H1 (cell line): ENCODE results near the gene ZBTB45. TPM values are rescaled to one million over a fixed set of nuclear protein-coding genes. Genes with fewer than 3 reads are reported as not detected.

Experiments
- CTCF ChIA-PET: fragments of 300-600 bp; sonication (Branson Sonifier 250); formaldehyde crosslinking; loops from one replicate; lab custom pipeline; 2021; ENCODE audit not compliant: partially characterized antibody; lab: Charles Lee
- POLR2A ChIA-PET: fragments of 300-600 bp; sonication (Branson Sonifier 250); formaldehyde crosslinking; loops from one replicate; lab custom pipeline; 2021; ENCODE audit warnings: inconsistent platforms; ENCODE audit not compliant: partially characterized antibody; lab: Charles Lee
- DNase-seq, 2 experiments: peaks; one replicate each; pipeline versions ENCODE4 v3.0.0 to v3.0.0-alpha.2; 2010 to 2022; ENCODE audit warnings: low spot score in 2 of 2, low read depth in 1 of 2, mixed read lengths in 1 of 2
- FAIRE-seq: peaks from 2 replicates; lab custom pipeline; 2011; peaks lifted over from hg19 to GRCh38; lab: Jason Lieb, UNC
- H2AFZ ChIP-seq: 2 replicates; pipeline ENCODE4 v1.8.1; 2012; ENCODE audit warnings: low read length, inconsistent platforms
- H2AK5ac ChIP-seq: 2 replicates; pipeline ENCODE4 v1.6.1; 2013; ENCODE audit warnings: low read depth, low read length
- H2BK120ac ChIP-seq: replicated peaks from 2 replicates; pipeline ENCODE3; 2013; ENCODE audit warnings: low read depth, low read length, inconsistent platforms
- H2BK12ac ChIP-seq: 2 replicates; pipeline ENCODE4 v1.6.1; 2013; ENCODE audit warnings: low read depth, low read length
- H2BK15ac ChIP-seq: 2 replicates; pipeline ENCODE4 v1.6.1; 2013; ENCODE audit warnings: low read length
- H2BK20ac ChIP-seq: 2 replicates; pipeline ENCODE4 v1.6.1; 2013; ENCODE audit warnings: low read length
- H2BK5ac ChIP-seq: 2 replicates; pipeline ENCODE4 v1.6.1; 2013; ENCODE audit warnings: low read depth, low read length
- H3K14ac ChIP-seq: 2 replicates; pipeline ENCODE4 v1.6.1; 2013; ENCODE audit warnings: inconsistent platforms; ENCODE audit not compliant: insufficient read length
- H3K18ac ChIP-seq: 2 replicates; pipeline ENCODE4 v1.6.1; 2013; ENCODE audit warnings: low read length; ENCODE audit errors: extremely low read depth
- H3K23ac ChIP-seq: 2 replicates; pipeline ENCODE4 v1.6.1; 2013; ENCODE audit warnings: inconsistent platforms; ENCODE audit not compliant: insufficient read length
- H3K23me2 ChIP-seq: 2 replicates; pipeline ENCODE4 v1.6.1; 2013; ENCODE audit warnings: low read depth, low read length
- H3K27ac ChIP-seq: 2 replicates; pipeline ENCODE4 v1.6.1; 2011; ENCODE audit warnings: low read depth, low read length, inconsistent platforms
- H3K27me3 ChIP-seq, 4 experiments: replicated peaks in 1 of 4; 1 replicate in 1 of 4; 2 replicates in 3 of 4; pipeline versions ENCODE4 v1.6.1 to v1.8.1; 2011 to 2013; ENCODE audit warnings: low read length in 3 of 4, mild to moderate bottlenecking in 3 of 4, inconsistent platforms in 2 of 4, mixed read lengths in 2 of 4, moderate library complexity in 1 of 4; ENCODE audit not compliant: control insufficient read depth in 3 of 4, insufficient read depth in 3 of 4; ENCODE audit errors: extremely low read depth in 1 of 4
- H3K36me3 ChIP-seq, 4 experiments: 2 replicates each; pipeline versions ENCODE4 v1.6.1 to v1.8.1; 2011 to 2013; ENCODE audit warnings: mild to moderate bottlenecking in 4 of 4, low read length in 3 of 4, moderate library complexity in 2 of 4, control low read depth in 1 of 4, inconsistent platforms in 1 of 4; ENCODE audit not compliant: insufficient read depth in 4 of 4, control insufficient read depth in 2 of 4
- H3K4ac ChIP-seq: replicated peaks from 2 replicates; pipeline ENCODE3; 2013; ENCODE audit warnings: low read length, low read depth, mixed read lengths, inconsistent platforms; ENCODE audit not compliant: insufficient read length
- H3K4me1 ChIP-seq, 4 experiments: replicated peaks in 1 of 4; 1 replicate in 1 of 4; 2 replicates in 3 of 4; pipeline versions ENCODE4 v1.6.1 to v1.8.1; 2011 to 2013; ENCODE audit warnings: low read length in 3 of 4, inconsistent platforms in 2 of 4, mixed read lengths in 1 of 4; ENCODE audit not compliant: insufficient read depth in 4 of 4, control insufficient read depth in 3 of 4
- H3K4me2 ChIP-seq, 2 experiments: 2 replicates each; pipeline versions ENCODE4 v1.6.1 to v1.8.1; 2011 to 2013; ENCODE audit warnings: low read depth in 2 of 2, low read length in 2 of 2, control low read depth in 1 of 2, inconsistent platforms in 1 of 2, mild to moderate bottlenecking in 1 of 2; ENCODE audit not compliant: insufficient read depth in 1 of 2
- H3K4me3 ChIP-seq, 4 experiments: fragments of 200-600, 300-600 bp in 1 of 4; sonication (generic), shearing (Covaris generic), sonication (Bioruptor Twin) in 1 of 4; 2 replicates each; pipeline versions ENCODE4 v1.5.1 to v1.8.1; 2011 to 2016; ENCODE audit warnings: low read length in 4 of 4, low read depth in 3 of 4, control low read depth in 2 of 4, inconsistent platforms in 2 of 4, mild to moderate bottlenecking in 2 of 4, mixed read lengths in 1 of 4, moderate library complexity in 1 of 4; ENCODE audit not compliant: insufficient read depth in 2 of 4; ENCODE audit errors: extremely low read depth in 1 of 4
- H3K56ac ChIP-seq: replicated peaks from 2 replicates; pipeline ENCODE3; 2013; ENCODE audit warnings: low read depth, mild to moderate bottlenecking, mixed read lengths, low read length, inconsistent platforms; ENCODE audit not compliant: insufficient read length
- H3K79me1 ChIP-seq: 2 replicates; pipeline ENCODE4 v1.6.1; 2013; ENCODE audit warnings: low read depth, low read length, control low read depth
- H3K79me2 ChIP-seq, 2 experiments: 2 replicates each; pipeline versions ENCODE4 v1.6.1 to v1.8.1; 2012 to 2013; ENCODE audit warnings: low read length in 2 of 2, mild to moderate bottlenecking in 2 of 2, inconsistent platforms in 1 of 2; ENCODE audit not compliant: insufficient read depth in 2 of 2, control insufficient read depth in 1 of 2
- H3K9ac ChIP-seq, 4 experiments: replicated peaks in 1 of 4; 1 replicate in 1 of 4; 2 replicates in 3 of 4; pipeline versions ENCODE4 v1.6.1 to v1.8.1; 2011 to 2013; ENCODE audit warnings: low read depth in 3 of 4, low read length in 3 of 4, control low read depth in 2 of 4, mild to moderate bottlenecking in 2 of 4, moderate library complexity in 2 of 4, inconsistent platforms in 1 of 4; ENCODE audit errors: extremely low read depth in 1 of 4
- H3K9me3 ChIP-seq, 2 experiments: 2 replicates each; pipeline versions ENCODE4 v1.6.1 to v1.8.1; 2012 to 2013; ENCODE audit warnings: mild to moderate bottlenecking in 2 of 2, moderate library complexity in 2 of 2, control low read depth in 1 of 2, inconsistent platforms in 1 of 2, low read depth in 1 of 2, low read length in 1 of 2, mixed read lengths in 1 of 2; ENCODE audit not compliant: insufficient read depth in 2 of 2
- H4K20me1 ChIP-seq, 2 experiments: replicated peaks in 1 of 2; 2 replicates each; pipeline versions ENCODE3 to v1.8.1; 2011 to 2013; ENCODE audit warnings: inconsistent platforms in 2 of 2, low read length in 2 of 2, mild to moderate bottlenecking in 1 of 2; ENCODE audit not compliant: insufficient read depth in 2 of 2, control insufficient read depth in 1 of 2
- H4K5ac ChIP-seq: 2 replicates; pipeline ENCODE4 v1.6.1; 2013; ENCODE audit warnings: low read length, low read depth, mixed read lengths, inconsistent platforms; ENCODE audit not compliant: insufficient read length
- H4K8ac ChIP-seq: 2 replicates; pipeline ENCODE4 v1.8.0; 2013; ENCODE audit warnings: mild to moderate bottlenecking, moderate library complexity, low read length, inconsistent platforms; ENCODE audit not compliant: insufficient read depth; ENCODE audit errors: extremely low read depth
- H4K91ac ChIP-seq: replicated peaks from 2 replicates; pipeline ENCODE3; 2013; ENCODE audit warnings: low read length, mixed read lengths, inconsistent platforms; ENCODE audit not compliant: insufficient read length
- BCL11A ChIP-seq, 2 experiments: IDR thresholded peaks; one replicate each; pipeline ENCODE4 v1.6.1; 2011; ENCODE audit warnings: low read depth in 2 of 2, low read length in 2 of 2, mild to moderate bottlenecking in 2 of 2
- CTBP2 ChIP-seq: IDR thresholded peaks from 2 replicates; pipeline ENCODE4 v1.7.0; 2011; ENCODE audit warnings: borderline replicate concordance, mild to moderate bottlenecking, moderate library complexity, mixed read lengths, low read length; ENCODE audit not compliant: insufficient read depth, insufficient read length
- GTF2F1 ChIP-seq: IDR thresholded peaks from 2 replicates; pipeline ENCODE4 v1.6.1; 2012; ENCODE audit warnings: low read depth, low read length, improper control_type of control experiment, borderline replicate concordance
- HDAC2 ChIP-seq, 2 experiments: fragments of 300-600 bp in 1 of 2; sonication (generic) in 1 of 2; IDR thresholded peaks; 2 replicates each; pipeline ENCODE4 v1.6.1; 2011 to 2012; ENCODE audit warnings: low read depth in 2 of 2, low read length in 2 of 2, mild to moderate bottlenecking in 2 of 2, moderate library complexity in 2 of 2, borderline replicate concordance in 1 of 2, inconsistent platforms in 1 of 2
- NANOG ChIP-seq: IDR thresholded peaks from 2 replicates; pipeline ENCODE4 v1.6.1; 2011; ENCODE audit warnings: low read length, low read depth, mild to moderate bottlenecking, inconsistent platforms; ENCODE audit not compliant: insufficient read depth, poor library complexity, severe bottlenecking
- PHF8 ChIP-seq: fragments of 200-600 bp; sonication (generic); conservative IDR thresholded peaks from 2 replicates; pipeline ENCODE4 v1.7.1; 2012; ENCODE audit warnings: low read depth, mild to moderate bottlenecking, inconsistent platforms, low read length, moderate library complexity
- POLR2A ChIP-seq, 2 experiments: IDR thresholded peaks; 1 replicate in 1 of 2; 2 replicates in 1 of 2; pipeline ENCODE4 v1.6.1; 2011; ENCODE audit warnings: low read depth in 2 of 2, low read length in 2 of 2, mild to moderate bottlenecking in 2 of 2; ENCODE audit errors: control extremely low read depth in 1 of 2
- SIN3A ChIP-seq, 2 experiments: IDR thresholded peaks in 1 of 2; conservative IDR thresholded peaks in 1 of 2; 2 replicates each; pipeline ENCODE4 v1.6.1; 2011 to 2012; ENCODE audit warnings: low read length in 2 of 2, improper control_type of control experiment in 1 of 2, low read depth in 1 of 2, mild to moderate bottlenecking in 1 of 2
- SP4 ChIP-seq: IDR thresholded peaks from 2 replicates; pipeline ENCODE4 v1.6.1; 2012; ENCODE audit warnings: low read length, inconsistent platforms
- SUZ12 ChIP-seq: fragments of 200-600 bp; sonication (generic); IDR thresholded peaks from 2 replicates; pipeline ENCODE4 v1.6.1; 2012; ENCODE audit warnings: mild to moderate bottlenecking, inconsistent platforms, low read length, moderate library complexity, mixed read lengths
- WGBS, 2 experiments: shearing (Covaris generic) in 1 of 2; methylation state at CpG; one replicate each; pipeline versions ENCODE4 v1.1.6 to v1.1.7; 2013 to 2015; ENCODE audit warnings: low lambda C conversion rate in 2 of 2, mixed read lengths in 2 of 2, inconsistent platforms in 1 of 2, low coverage in 1 of 2, missing lambda C conversion rate in 1 of 2; ENCODE audit not compliant: insufficient replicate concordance in 2 of 2, insufficient coverage in 1 of 2, insufficient read length in 1 of 2; ENCODE audit errors: extremely low coverage in 1 of 2, missing lambda C conversion rate in 1 of 2; 5-methylcytosine and 5-hydroxymethylcytosine counted together
- polyA plus RNA-seq, 7 experiments: library from polyadenylated mRNA; depleted of rRNA in 3 of 7; stranded (reverse) in 5 of 7; unstranded in 2 of 7; fragments of >200 nt in 5 of 7; fragments of 200-250 nt in 2 of 7; gene quantifications; 1 replicate in 5 of 7; 2 replicates in 1 of 7; 4 replicates in 1 of 7; pipeline versions ENCODE4 v1.2.1 to v1.2.3, GENCODE V29; 2011 to 2013; ENCODE audit warnings: missing spikeins in 2 of 7, mixed read lengths in 2 of 7
- total RNA-seq: library from RNA; stranded (reverse); fragmentation: NEBNext Ultra II Directional; extraction: Animal tissue kit (Norgen Biotek cat#: 25700); gene quantifications from 2 replicates; pipeline ENCODE4 v1.2.1, GENCODE V29; 2021
- TF ChIP-seq, protein P1 (sequence below), 3 experiments: IDR thresholded peaks; 1 replicate in 2 of 3; 2 replicates in 1 of 3; pipeline versions ENCODE4 v1.5.1 to v1.6.1; 2011; ENCODE audit warnings: low read length in 3 of 3, mild to moderate bottlenecking in 3 of 3, inconsistent platforms in 2 of 3, low read depth in 1 of 3, moderate library complexity in 1 of 3; ENCODE audit not compliant: insufficient read depth in 1 of 3; ENCODE audit errors: control extremely low read depth in 1 of 3

Gene ZBTB45
- total and polyA plus RNA-seq, 2 of the 8 experiments (the other 6 are each of a cell fraction or from before 2014, with no cell fraction given): 16.9 to 17.2 TPM

DNA sequence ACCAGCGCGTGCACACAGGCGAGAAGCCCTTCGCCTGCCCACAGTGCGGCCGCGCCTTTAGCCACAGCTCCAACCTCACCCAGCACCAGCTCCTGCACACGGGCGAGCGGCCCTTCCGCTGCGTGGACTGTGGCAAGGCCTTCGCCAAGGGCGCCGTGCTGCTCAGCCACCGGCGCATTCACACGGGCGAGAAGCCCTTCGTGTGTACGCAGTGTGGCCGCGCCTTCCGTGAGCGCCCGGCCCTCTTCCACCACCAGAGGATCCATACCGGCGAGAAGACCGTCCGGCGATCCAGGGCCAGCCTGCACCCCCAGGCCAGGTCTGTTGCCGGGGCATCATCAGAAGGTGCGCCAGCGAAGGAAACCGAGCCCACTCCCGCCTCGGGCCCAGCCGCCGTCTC lies 47.9 kb downstream of the ZBTB45 start:
- H3K56ac ChIP-seq: no peak overlapping the region
- no peaks in the 10 kb centered on the region; a peak in 2 of 7 replicates for H3K27me3 ChIP-seq
- H3K18ac ChIP-seq: no peak overlapping the region
- H2BK15ac ChIP-seq: no peak overlapping the region
- H2BK20ac ChIP-seq: no peak overlapping the region
- H3K4me3 ChIP-seq: no peak overlapping the region
- POLR2A ChIA-PET: no interaction called here
- H3K36me3 ChIP-seq: peaks cover 2 to 7% (median 4%) of the 10 kb centered on the region in 4 experiments; a peak in 5 of 8 replicates
- H2AFZ ChIP-seq: no peak overlapping the region
- 94% methylated on average over 28 of the region's 39 CpGs; no CpG with 5 or more reads in 1 of the 2 experiments for WGBS, 2 experiments
- CTCF ChIA-PET: no interaction called here
- no peak overlapping the region for H2BK12ac ChIP-seq
- H4K8ac ChIP-seq: no peak overlapping the region
- no peak overlapping the region for H2AK5ac ChIP-seq
- no peaks in the 10 kb centered on the region for H3K79me2 ChIP-seq
- H4K5ac ChIP-seq: no peak overlapping the region
- no peak overlapping the region for H3K14ac ChIP-seq
- DNase-seq: no peak
- FAIRE-seq: no peak
- peaks cover 17% of the 10 kb centered on the region for H3K23me2 ChIP-seq
- no peak overlapping the region for H3K9ac ChIP-seq
- no peak overlapping the region for H2BK120ac ChIP-seq
- no peak overlapping the region for H3K23ac ChIP-seq
- H3K4me1 ChIP-seq: peaks cover 0 to 5% (median 4%) of the 10 kb centered on the region in 4 experiments; a peak in 6 of 7 replicates
- no peaks in the 10 kb centered on the region for H3K9me3 ChIP-seq
- H3K4ac ChIP-seq: no peak overlapping the region
- H3K27ac ChIP-seq: no peak overlapping the region
- H4K91ac ChIP-seq: no peak overlapping the region
- H3K4me2 ChIP-seq: no peak overlapping the region
- H2BK5ac ChIP-seq: no peak overlapping the region
- peaks cover 6% of the 10 kb centered on the region; the same call in 1 of the 2 replicates for H3K79me1 ChIP-seq
- peaks cover 6 to 12% of the 10 kb centered on the region in 2 experiments for H4K20me1 ChIP-seq
- TF ChIP-seq CTBP2 (no peak), BCL11A (IDR thresholded peaks at IDR 0.05; ENCODE audit: low read depth in 2 of 2, low read length in 2 of 2) (no peak), SUZ12 (no peak), PHF8 (no peak), HDAC2 (IDR thresholded peaks at IDR 0.05; ENCODE audit: borderline replicate concordance in 1 of 2, low read depth in 2 of 2, low read length in 2 of 2) (no peak), SP4 (no peak), GTF2F1 (no peak), SIN3A (conservative IDR thresholded peaks at IDR 0.05 in 1 of 2, IDR thresholded peaks at IDR 0.05 in 1 of 2; ENCODE audit: low read depth in 1 of 2, low read length in 2 of 2) (no peak), POLR2A (IDR thresholded peaks at IDR 0.05; ENCODE audit: control extremely low read depth in 1 of 2, low read depth in 2 of 2, low read length in 2 of 2) (no peak), NANOG (no peak)
- TF ChIP-seq, protein P1, sequence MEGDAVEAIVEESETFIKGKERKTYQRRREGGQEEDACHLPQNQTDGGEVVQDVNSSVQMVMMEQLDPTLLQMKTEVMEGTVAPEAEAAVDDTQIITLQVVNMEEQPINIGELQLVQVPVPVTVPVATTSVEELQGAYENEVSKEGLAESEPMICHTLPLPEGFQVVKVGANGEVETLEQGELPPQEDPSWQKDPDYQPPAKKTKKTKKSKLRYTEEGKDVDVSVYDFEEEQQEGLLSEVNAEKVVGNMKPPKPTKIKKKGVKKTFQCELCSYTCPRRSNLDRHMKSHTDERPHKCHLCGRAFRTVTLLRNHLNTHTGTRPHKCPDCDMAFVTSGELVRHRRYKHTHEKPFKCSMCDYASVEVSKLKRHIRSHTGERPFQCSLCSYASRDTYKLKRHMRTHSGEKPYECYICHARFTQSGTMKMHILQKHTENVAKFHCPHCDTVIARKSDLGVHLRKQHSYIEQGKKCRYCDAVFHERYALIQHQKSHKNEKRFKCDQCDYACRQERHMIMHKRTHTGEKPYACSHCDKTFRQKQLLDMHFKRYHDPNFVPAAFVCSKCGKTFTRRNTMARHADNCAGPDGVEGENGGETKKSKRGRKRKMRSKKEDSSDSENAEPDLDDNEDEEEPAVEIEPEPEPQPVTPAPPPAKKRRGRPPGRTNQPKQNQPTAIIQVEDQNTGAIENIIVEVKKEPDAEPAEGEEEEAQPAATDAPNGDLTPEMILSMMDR (IDR thresholded peaks at IDR 0.05; ENCODE audit: control extremely low read depth in 1 of 3, insufficient read depth in 1 of 3, low read depth in 1 of 3, low read length in 3 of 3): no peak
